Measurements from ENCODE around the gene HASPIN.

- no peak for TF ChIP-seq POLR2A (IDR thresholded peaks at IDR 0.05)
- no peak for TF ChIP-seq CTCF (IDR thresholded peaks at IDR 0.05)
These were observed 25.6 kb upstream of the HASPIN start for GRCh38 chr17:3698139-3698538.

All from esophagus squamous epithelium (tissue), 4 donors.